Dermis microvascular lymphatic vessel endothelial cell (primary cell): ENCODE results near the gene IMP3. TPM values are rescaled to one million over a fixed set of nuclear protein-coding genes. Genes with fewer than 3 reads are reported as not detected.

Source experiments
- DNase-seq, 2 donors: peaks; one replicate each; pipeline versions ENCODE4 v3.0.0 to v3.0.0-alpha.2; 2010; ENCODE audit warnings: low read depth in 2 of 2
- total RNA-seq: library from RNA; depleted of rRNA; stranded (reverse); fragments of >200 nt; gene quantifications from 2 replicates; pipeline ENCODE4 v1.2.1, GENCODE V29; 2014

Gene IMP3
- total RNA-seq, 1 donor from 2014 or later = 61.1 TPM

DNA sequence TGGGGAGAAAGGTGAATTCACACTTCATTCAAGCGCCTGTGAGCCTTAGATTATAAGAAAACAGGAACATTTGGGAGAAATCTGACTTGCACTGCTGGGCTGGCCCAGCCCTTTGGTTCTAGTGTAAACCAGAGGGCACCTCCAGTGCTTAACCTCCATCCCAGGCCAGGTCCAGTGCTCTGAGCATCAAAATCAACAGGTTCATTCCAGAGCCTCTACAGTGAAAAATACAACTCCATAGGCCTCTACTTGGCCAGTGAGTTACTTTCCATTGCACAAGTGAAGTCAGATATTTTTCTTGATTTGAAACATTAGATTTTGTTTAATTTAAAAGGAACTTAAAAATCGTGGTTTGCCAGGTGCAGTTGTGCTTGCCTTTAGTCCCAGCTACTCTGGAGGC is 17.5 kb downstream of the IMP3 start:
- DNase-seq = no peak

DNA sequence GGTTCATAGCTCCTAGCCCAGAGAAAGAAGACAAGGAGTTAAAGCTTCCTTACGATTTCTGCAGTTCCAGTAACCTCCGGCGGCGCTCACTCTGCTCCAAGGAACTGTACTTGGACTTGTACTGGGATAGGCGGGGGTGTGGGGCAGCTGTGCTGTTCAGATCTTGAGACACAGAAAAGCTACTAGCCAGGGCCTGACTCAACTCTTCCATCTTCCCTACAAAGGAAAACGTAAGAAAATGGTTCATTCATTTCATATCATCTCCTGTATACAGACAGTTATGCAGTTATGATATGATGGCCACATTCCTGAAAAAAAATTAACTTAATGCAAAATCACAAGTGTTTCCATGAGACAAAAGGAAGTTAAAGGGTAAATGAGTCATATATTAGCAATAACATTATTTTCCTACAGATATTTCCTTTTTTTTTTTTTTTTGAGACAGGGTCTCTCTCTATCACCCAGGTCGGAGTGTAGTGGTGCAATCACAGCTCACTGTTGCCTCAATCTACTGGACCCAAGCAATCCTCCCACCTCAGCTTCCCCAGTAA is 19.1 kb downstream of the IMP3 start:
- DNase-seq = peak; percentile 33 to 86

DNA sequence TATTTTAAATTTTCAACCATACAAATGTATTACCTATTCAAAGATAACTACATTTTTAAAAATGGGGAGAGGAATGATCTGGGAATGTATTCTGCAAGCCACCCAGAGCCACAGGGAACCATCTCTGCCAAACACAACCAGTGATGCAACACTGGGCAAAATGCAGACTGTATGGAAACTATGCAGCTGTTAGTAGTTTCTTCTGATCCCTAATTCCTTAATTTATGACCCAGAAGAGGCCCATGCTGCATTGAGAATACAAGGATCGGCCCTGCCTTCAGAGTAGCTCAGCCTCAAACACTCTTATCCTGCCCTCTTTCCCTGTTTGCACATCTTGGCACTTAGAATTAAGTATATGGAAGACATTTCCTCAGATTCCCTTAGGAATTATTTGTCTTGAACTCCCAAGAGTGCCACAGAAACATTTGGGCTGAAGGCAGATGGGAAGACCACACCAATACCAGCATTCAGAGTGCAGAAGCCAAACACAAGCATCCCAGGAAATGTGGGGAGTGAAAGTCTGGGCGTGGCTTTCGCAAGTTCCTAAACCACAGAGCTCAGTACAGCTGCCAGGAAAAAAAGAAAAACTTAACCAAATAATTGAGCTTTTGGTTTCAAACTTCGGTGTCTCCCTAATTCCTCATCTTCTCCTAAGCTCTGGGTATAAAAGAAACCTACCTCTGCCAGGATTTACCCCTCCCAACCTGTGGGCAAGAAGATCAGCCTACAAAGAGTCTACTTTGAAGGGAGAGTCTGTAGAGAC is 19.8 kb downstream of the IMP3 start:
- no peak for DNase-seq

DNA sequence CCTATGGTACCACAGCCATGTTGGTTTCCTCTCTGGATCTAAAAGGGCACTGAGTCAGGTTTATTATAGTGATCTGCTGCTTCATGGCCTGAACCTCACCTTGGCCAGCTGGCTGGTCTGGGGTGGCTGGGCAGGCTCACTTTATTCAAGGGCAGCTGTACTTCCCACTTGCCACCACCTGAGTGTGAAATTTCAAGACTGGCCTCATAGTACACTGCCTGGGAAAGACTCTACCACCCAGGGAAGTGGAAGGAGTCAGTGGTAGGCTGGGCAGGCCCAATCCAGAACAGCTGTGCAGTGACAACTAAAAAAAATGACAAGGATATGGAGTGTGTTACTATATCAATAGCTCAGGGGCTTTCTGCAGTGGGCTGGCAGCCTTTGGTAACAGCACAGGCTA is 23.3 kb downstream of the IMP3 start:
- DNase-seq = no peak

DNA sequence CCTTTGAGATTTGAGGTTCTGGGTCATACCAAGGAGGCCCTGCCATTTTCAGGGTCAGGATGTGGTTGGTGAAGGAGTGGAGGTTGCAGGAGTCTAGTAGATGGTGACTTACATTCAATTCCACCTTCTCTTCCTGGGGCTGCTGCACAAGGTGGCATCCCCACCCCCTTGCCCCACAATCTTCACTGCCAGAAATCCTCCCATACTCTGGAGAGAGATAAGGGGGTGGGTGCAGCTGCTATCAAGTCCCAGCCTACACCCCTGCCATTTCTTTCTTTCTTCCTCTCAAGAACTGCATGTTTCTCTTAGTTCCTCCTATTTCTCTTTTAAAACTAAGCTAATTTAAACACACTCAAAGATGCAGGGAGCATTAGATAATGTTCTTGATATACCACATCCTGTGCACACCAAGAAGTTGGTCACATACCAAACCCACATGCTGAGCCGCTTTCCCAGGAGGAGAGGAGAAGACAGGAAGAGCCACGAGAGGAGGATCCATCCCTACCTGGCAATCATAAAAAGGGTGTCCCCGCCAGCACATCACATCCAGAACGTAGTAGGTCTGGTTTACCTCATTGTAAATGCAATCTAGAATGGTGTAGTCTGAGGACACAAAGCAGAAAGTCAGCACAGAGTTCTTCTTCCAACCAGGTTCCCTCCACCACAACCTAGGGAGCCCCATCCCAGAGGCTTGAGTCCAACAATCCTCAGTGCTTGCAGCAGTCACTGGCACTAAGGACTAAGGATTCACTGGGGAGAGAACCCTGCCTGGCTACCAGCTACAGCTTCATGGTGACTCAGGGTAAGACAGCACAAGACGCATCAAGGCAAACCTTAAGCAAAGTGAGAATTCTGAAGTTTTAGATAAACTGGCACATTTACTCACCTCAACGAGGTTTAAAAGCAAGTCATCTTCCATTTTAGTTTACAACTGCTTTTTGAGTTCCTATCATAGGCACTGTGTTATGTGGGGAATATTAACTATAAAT is 33.0 kb downstream of the IMP3 start:
- DNase-seq = no peak

DNA sequence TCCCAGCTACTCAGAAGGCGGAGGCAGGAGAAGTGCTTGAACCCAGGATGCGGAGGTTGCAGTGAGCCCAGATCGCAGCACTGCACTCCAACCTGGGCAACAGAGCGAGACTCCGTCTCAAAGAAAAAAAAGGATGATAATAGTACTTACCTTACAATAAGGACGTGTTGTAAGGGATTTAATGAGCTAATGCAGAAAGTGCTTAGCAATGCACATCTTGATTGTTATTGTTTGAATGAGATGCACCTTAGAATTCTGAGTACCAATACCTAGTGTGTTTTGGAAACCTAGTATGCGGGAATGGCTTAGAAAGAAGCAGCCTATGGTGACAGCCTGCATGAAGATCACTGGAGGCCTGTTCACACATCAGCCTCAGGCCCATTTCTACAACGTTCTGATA is 34.0 kb downstream of the IMP3 start:
- no peak for DNase-seq

DNA sequence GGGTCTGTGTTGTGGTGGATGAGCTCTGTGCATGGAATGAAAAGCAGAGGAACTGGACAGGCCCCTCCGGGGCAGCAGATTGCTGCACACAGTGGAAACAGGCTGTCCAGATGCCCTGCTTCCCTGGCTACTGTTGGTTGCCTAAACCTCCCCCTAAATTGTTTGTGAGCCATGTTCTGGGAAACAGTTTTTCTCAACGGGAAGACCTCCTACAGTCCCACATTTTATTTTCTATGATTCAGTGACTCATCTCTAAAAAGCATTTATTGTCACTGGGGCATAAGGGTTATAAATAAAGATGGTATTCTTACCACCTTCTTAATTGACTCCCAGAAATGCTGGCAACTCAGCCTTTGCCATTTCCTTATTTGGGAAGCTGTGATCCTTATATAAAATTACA is 40.6 kb downstream of the IMP3 start:
- DNase-seq = no peak

DNA sequence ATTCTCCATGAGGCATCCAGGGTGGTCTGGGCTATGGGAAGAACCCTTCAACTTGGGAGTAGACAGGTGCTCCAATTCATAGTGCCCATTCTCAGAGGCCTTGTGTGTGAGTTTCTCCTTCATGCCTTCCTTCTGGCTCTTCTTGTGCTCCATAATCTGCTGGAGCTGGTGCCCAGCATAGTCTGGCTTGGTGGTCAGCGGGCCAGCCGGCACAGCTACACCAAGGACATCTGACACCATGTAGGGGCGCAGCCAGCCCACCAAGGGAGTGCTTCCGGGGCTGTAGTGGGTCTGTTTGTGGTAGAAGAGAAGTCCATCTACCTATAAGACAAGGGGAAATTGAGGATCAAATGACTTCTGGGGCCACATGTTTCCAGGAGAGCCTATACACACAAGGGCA is 41.7 kb downstream of the IMP3 start:
- DNase-seq = no peak

DNA sequence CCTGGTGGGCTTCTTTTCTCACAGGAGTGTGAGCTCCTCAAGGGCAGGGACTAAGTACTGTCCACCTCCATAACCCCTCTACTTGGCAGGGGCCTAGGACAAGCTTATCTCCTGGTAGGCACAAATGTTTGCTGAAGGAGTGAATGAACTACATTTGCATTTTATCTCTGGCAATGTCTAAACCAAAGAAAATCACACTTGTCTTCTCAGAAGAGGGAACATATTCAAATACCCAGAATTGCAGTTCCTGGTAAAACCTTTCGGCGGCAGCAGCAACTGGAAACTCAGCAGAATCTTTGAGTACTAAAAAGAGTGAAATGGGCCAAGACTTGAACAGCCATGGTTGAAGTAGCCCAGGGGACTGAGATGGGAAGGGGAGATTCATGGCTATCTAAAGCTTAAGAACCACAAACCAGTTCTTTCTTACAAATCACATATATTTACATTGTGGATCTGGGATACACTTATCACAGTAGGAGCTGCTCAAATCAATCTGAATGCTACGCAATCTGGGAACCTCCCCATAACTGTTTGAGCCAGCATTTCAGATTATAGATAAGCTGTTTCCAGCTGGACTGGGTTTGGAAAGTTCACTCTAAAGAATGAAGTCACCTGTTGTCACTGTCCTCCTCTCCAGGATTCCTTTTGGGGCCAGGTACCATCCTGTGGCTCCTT is 42.2 kb downstream of the IMP3 start:
- DNase-seq = peak in 1 of 2 donors; percentile 33

DNA sequence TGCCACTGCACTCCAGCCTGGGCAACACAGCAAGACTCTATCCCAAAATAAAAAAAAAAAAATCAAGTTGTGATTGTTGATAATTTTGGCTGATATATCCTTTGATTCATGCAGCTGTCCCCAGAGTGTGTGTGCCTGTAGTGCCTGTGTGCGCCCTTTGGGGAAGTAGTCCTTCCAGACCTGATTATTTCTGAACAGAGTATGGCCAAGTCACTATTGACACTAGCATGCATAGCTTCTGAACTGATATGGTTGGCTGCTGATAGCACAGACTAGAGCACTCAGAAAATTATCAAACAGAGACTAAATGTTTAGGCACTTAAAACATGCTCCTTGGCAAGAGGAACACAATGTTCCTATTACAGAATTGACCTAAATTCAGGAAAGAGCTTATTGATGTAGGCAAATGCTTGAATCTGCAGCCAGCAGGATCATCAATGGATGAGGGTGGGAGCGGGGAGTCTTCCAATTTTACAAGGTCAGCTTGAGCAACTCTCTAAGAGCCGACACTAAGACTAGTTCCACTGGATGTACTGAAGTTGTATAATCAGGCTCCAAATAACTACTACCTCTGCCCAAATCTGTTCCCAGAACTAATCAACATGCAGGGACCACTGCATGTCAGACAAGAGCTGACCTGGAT is 43.2 kb downstream of the IMP3 start:
- DNase-seq = no peak

DNA sequence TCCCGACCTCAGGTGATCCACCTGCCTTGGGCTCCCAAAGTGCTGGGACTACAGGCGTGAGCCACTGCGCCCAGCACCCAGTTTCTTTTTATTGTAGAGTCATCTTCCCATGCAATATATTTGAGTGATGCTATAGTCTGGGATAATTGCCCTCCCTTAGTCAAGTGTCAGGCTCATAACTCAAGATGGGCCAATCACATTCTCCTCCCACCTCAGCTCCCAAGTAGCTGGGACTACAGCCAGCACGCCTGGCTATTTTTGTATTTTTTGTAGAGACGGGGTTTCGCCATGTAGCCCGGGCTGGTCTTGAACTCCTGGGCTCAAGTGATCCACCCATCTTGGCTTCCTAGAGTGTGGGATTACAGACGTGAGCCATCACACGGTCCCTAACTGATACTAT is 45.7 kb downstream of the IMP3 start:
- DNase-seq = no peak

DNA sequence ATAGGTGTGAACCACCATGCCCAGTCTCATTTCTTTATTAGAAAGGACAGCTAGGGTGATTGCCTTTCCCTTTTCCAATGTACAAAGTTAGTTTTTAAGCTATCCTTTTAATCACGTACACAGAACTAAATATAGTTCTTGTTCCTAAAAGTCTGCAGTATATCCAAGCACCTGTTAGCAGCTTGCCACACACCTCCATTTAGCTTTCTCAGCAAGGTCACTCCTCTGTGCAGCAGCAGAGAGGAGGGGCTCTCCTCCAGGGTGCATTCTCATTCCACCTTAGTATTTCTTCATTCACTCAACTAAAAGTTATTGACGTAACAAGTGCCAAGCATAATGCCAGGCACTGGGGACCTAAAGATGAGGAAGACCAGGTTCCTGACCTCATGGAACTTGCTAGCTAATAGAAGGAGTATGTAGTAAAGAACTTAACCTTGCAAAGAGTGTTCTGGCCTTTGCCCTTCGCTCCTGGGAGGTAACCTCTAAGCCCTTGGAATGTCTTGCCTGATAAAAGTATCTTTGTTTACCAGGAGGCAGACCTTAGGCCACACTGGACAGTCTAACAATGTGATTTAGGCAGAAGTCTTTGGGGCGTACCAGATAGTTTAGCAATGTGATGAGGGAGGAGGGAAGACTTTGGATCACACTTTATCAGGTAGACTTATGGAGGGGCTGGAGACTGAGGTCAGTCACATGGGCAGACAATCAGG is 48.2 kb downstream of the IMP3 start:
- no peak for DNase-seq

DNA sequence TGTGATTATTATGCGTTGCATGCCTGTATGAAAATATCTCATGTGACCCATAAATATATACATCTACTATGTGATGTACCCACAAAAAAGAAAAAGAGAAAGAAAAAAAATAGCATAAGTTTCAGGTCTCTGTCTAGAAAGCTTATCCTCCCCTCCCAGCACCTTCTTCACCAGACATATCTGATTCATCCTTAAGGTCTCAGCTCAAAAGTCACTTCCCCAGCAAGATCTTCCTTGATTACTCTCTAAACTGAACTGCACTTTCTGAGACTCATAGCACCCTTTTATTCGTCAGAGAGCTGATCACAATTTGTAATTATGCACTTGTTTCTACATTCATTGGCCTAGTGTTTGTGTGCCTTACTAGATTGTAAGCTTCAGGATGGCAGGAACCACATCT is 49.8 kb downstream of the IMP3 start:
- no peak for DNase-seq

Other genes with a start within 250 kb of the IMP3 start
- gene SIN3A, start 188.5 kb downstream of the IMP3 start, total RNA-seq = 23.1 and 29.6 TPM in 2 replicates
- 16.8 and 19.3 TPM in 2 replicates for gene PTPN9, start 60.9 kb downstream of the IMP3 start, total RNA-seq
- 14.0 and 15.2 TPM in 2 replicates for gene SNUPN, start 14.5 kb downstream of the IMP3 start, total RNA-seq
- 8.6 and 17.2 TPM in 2 replicates for gene SNX33, start 7.7 kb upstream of the IMP3 start, total RNA-seq
- gene CSPG4, start 72.6 kb upstream of the IMP3 start, total RNA-seq = under 0.01 and 0.13 TPM in 2 replicates
- 44.2 and 51.3 TPM in 2 replicates for gene UBE2Q2, start 203.2 kb upstream of the IMP3 start, total RNA-seq